ENCODE data around the gene FBXW7.

GRCh38 chr4:152431291-152431690 lies 104.6 kb downstream of the FBXW7 start:
- TF ChIP-seq CTCF (conservative IDR thresholded peaks at IDR 0.05 in 1 of 2, IDR thresholded peaks at IDR 0.05 in 1 of 2; ENCODE audit: low read depth in 1 of 2, low read length in 2 of 2) (no peak), EZH2 (IDR thresholded peaks at IDR 0.05; ENCODE audit: low read length, missing control alignments) (no peak)
